ENCODE measurements around the gene RHPN2. TPM values are rescaled to one million over a fixed set of nuclear protein-coding genes. Genes with fewer than 3 reads are reported as not detected.
A peak's percentile ranks its signal among the peaks of the same experiment; 100 is the strongest.
"Not testable (repeated sequence)": the region's sequence is repeated elsewhere in the genome, so short reads cannot be mapped to it uniquely, and the experiment has no call there.

Gene RHPN2
- total RNA-seq, 1 donor from 2014 or later: 4.5 TPM

DNA sequence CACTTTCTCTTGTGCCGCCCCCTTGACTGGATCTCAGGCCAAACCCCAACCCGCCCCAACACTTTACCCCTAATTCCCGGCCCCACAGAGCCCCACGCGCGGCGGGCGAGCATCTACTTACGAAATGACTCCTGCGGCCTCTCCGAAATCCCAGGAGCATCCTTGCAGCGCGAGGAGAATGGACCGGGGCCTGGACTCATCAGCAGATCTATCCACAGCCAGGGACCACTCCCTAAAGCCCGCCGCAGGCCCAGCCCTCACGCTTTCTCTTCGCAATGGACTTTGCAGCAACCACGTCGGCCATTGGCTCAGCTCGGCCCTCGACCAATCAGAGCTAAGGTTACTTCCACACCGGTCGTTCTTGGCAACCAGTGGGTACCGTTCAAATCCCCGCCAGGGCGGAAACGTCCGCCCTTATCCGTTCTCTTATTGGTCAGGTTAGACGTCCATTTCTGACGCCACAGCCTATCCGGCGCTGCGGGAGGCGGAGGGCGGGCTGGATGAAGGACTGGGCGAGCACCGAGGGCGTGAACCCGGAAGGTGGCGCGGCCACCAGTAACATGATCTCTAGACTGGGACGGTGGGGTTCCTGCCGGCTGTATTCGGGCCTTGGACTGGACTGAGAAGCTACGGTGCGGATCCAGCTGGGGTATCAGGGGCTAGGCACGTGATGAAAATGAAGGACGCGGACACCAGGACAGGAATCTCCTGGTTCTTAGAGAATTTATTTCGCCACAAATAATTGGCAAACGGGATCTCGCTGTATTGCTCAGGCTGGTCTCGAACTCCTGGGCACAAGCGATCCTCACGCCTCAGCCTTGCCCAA, 92.8 kb downstream of the RHPN2 start, which contains the start of the genes CEP89 and FAAP24:
TSS of gene CEP89 (minus strand) at position 244 of the 826 bp plus-strand sequence. CDS start at position 160, 84 bp downstream.
TSS of gene FAAP24 (plus strand) at position 528 of the 826 bp plus-strand sequence. CDS start 955 bp downstream, outside the sequence.
- H3K27me3 Mint-ChIP-seq (ENCODE audit: unreplicated experiment): peaks cover 8% of the 10 kb centered on the region
- peak; percentile 97 for DNase-seq (ENCODE audit: low spot score)
- H3K27ac Mint-ChIP-seq (ENCODE audit: unreplicated experiment): peak within 1 kb of the TSS; percentile 89
- TF ChIP-seq, protein P1, sequence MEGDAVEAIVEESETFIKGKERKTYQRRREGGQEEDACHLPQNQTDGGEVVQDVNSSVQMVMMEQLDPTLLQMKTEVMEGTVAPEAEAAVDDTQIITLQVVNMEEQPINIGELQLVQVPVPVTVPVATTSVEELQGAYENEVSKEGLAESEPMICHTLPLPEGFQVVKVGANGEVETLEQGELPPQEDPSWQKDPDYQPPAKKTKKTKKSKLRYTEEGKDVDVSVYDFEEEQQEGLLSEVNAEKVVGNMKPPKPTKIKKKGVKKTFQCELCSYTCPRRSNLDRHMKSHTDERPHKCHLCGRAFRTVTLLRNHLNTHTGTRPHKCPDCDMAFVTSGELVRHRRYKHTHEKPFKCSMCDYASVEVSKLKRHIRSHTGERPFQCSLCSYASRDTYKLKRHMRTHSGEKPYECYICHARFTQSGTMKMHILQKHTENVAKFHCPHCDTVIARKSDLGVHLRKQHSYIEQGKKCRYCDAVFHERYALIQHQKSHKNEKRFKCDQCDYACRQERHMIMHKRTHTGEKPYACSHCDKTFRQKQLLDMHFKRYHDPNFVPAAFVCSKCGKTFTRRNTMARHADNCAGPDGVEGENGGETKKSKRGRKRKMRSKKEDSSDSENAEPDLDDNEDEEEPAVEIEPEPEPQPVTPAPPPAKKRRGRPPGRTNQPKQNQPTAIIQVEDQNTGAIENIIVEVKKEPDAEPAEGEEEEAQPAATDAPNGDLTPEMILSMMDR (IDR thresholded peaks at IDR 0.05; ENCODE audit: unreplicated experiment): no peak
- H3K4me3 Mint-ChIP-seq (ENCODE audit: unreplicated experiment): peak within 1 kb of the TSS; percentile 99
- H3K9me3 Mint-ChIP-seq (ENCODE audit: unreplicated experiment): no peaks in the 10 kb centered on the region
- H3K4me1 Mint-ChIP-seq (ENCODE audit: unreplicated experiment): peaks cover 7% of the 10 kb centered on the region
- H3K36me3 Mint-ChIP-seq (ENCODE audit: low read depth, unreplicated experiment): peaks cover 17% of the 10 kb centered on the region

DNA sequence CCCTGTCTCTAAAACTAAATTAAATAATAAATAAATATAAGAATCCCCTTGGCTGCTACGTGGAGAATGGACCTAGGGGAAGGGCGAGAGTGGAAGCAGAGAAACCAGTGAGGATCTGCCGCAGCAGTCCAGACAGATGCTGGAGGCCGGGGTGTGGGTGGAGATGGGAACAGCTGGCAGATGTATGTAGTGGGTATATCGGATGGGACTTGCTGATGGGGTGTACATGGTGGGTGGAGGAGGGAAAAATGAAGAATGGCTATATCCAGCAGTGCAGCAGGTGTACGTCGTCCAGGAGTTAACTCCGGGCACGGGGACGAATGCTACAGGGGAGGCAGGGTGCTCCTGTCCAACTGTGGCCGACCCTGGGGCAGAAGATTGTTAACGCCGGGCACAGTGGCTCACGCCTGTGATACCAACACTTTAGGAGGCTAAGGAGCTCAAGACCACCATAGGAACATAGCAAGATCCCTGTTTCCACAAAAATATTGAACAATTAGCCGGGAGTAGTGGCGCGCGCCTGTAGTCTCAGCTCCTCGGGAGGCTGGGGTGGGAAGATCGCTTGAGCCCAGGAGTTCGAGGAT, 93.6 kb downstream of the RHPN2 start:
- H3K27me3 Mint-ChIP-seq (ENCODE audit: unreplicated experiment): peaks cover 8% of the 10 kb centered on the region
- no peaks in the 10 kb centered on the region for H3K9me3 Mint-ChIP-seq (ENCODE audit: unreplicated experiment)
- no peak for DNase-seq (ENCODE audit: low spot score)
- H3K27ac Mint-ChIP-seq (ENCODE audit: unreplicated experiment): peak overlapping the region; percentile 10
- peaks cover 7% of the 10 kb centered on the region for H3K4me1 Mint-ChIP-seq (ENCODE audit: unreplicated experiment)
- peak overlapping the region; percentile 99 for H3K4me3 Mint-ChIP-seq (ENCODE audit: unreplicated experiment)
- TF ChIP-seq, protein P1 (IDR thresholded peaks at IDR 0.05; ENCODE audit: unreplicated experiment): no peak
- H3K36me3 Mint-ChIP-seq (ENCODE audit: low read depth, unreplicated experiment): peaks cover 16% of the 10 kb centered on the region

DNA sequence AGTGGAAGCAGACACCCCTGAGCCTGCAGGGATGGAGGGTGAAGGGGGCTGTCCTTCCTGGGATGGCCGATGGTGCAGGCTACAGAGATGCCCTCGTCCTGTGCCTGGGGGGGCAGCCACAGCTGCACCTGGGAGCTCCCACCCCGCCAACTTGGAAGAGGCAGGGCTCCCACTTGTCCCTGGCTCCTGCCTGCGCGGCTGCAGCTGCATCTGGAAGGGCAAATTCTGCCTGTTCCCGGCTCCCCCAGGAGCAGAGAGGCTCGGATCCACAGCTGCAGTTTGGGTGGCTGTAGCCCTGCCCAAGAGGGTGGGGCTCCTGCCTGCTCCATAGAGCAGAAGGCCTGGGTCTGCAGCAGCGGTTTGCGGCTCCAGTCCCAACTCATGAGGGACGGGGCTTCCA, 95.1 kb downstream of the RHPN2 start:
- no peaks in the 10 kb centered on the region for H3K9me3 Mint-ChIP-seq (ENCODE audit: unreplicated experiment)
- TF ChIP-seq, protein P1 (IDR thresholded peaks at IDR 0.05; ENCODE audit: unreplicated experiment): no peak
- peaks cover 8% of the 10 kb centered on the region for H3K27me3 Mint-ChIP-seq (ENCODE audit: unreplicated experiment)
- H3K36me3 Mint-ChIP-seq (ENCODE audit: low read depth, unreplicated experiment): peaks cover 11% of the 10 kb centered on the region
- no peak overlapping the region for H3K4me3 Mint-ChIP-seq (ENCODE audit: unreplicated experiment)
- no peak overlapping the region for H3K27ac Mint-ChIP-seq (ENCODE audit: unreplicated experiment)
- peaks cover 7% of the 10 kb centered on the region for H3K4me1 Mint-ChIP-seq (ENCODE audit: unreplicated experiment)
- no peak for DNase-seq (ENCODE audit: low spot score)

DNA sequence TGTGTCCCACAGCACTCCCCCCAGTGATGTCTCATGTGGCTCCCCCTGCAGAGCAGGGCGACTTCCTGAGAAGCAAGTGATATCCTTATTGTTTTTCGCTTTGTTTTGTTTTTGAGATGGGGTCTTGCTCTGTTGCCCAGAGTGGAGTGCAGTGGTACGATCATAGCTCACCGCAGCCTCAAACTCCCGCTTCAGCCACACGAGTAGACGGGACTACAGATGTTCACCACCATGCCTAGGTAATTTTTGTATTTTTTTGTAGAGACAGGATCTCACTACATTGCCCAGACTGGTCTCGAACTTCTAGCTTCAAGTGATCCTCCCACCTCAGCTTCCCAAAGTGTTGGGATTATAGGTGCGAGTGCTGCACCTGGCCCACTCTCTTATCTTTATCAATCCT, 97.9 kb downstream of the RHPN2 start:
- no peak for DNase-seq (ENCODE audit: low spot score)
- Mint-ChIP-seq H3K27me3 (ENCODE audit: unreplicated experiment) (peaks cover 1% of the 10 kb centered on the region), H3K36me3 (ENCODE audit: low read depth, unreplicated experiment) (peaks cover 14% of the 10 kb centered on the region), H3K27ac (ENCODE audit: unreplicated experiment) (no peak overlapping the region), H3K9me3 (ENCODE audit: unreplicated experiment) (no peaks in the 10 kb centered on the region), H3K4me3 (ENCODE audit: unreplicated experiment) (no peak overlapping the region), H3K4me1 (ENCODE audit: unreplicated experiment) (peaks cover 5% of the 10 kb centered on the region)
- TF ChIP-seq, protein P1 (IDR thresholded peaks at IDR 0.05; ENCODE audit: unreplicated experiment): no peak

DNA sequence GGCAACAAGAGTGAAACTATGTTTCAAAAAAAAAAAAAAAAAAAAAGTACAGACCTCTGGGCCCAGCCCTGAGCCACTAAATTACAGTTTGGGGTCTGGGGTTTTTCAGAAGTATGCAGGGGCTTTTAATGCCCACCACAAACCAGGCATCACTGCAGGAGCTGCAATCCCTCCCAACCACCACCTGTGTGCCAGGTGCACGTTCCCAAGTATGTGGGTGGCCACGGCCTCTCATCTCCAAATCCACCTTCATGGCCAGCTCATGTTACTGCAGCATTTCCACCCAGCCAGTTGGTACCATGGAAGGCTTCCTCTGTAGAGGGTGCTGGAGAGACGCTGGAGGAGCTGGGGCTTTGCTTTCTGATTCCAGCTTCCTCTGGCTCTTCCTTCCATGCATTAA, 119.4 kb downstream of the RHPN2 start:
- no peaks in the 10 kb centered on the region for H3K4me1 Mint-ChIP-seq (ENCODE audit: unreplicated experiment)
- no peak overlapping the region for H3K4me3 Mint-ChIP-seq (ENCODE audit: unreplicated experiment)
- H3K9me3 Mint-ChIP-seq (ENCODE audit: unreplicated experiment): no peaks in the 10 kb centered on the region
- no peak for DNase-seq (ENCODE audit: low spot score)
- TF ChIP-seq, protein P1 (IDR thresholded peaks at IDR 0.05; ENCODE audit: unreplicated experiment): no peak
- peaks cover 19% of the 10 kb centered on the region for H3K36me3 Mint-ChIP-seq (ENCODE audit: low read depth, unreplicated experiment)
- no peak overlapping the region for H3K27ac Mint-ChIP-seq (ENCODE audit: unreplicated experiment)
- no peaks in the 10 kb centered on the region for H3K27me3 Mint-ChIP-seq (ENCODE audit: unreplicated experiment)

DNA sequence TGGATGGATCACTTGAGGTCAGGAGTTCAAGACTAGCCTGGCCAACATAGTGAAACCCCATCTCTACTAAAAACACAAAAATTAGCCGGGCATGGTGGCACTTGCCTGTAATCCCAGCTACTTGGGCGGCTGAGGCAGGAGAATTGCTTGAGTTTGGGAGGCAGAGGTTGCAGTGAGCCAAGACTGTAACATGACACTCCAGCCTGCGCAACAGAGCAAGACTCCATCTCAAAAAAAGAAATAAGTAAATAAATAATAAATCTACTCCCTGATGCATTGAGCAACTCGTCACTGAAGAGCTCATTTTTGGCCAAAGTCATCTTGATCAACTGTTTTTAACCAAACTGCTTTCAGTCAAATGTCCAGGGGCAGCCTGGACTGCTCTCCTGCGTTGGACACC, 123.4 kb downstream of the RHPN2 start:
- H3K4me1 Mint-ChIP-seq (ENCODE audit: unreplicated experiment); H3K27ac Mint-ChIP-seq (ENCODE audit: unreplicated experiment); H3K4me3 Mint-ChIP-seq (ENCODE audit: unreplicated experiment); H3K27me3 Mint-ChIP-seq (ENCODE audit: unreplicated experiment); DNase-seq (ENCODE audit: low spot score); H3K9me3 Mint-ChIP-seq (ENCODE audit: unreplicated experiment): not testable (repeated sequence)
- H3K36me3 Mint-ChIP-seq (ENCODE audit: low read depth, unreplicated experiment): peaks cover 23% of the 10 kb centered on the region
